SK-N-MC (cell line): Measurements from ENCODE around the gene MPPED2.

ENCODE experiments used
- EZH2 ChIP-seq: fragments of 200-600 bp; sonication (generic); IDR thresholded peaks from one replicate; pipeline ENCODE4 v1.6.1; 2017; ENCODE audit warnings: antibody characterized with exemption
- POLR2AphosphoS5 ChIP-seq: IDR thresholded peaks from 2 replicates; pipeline ENCODE4 v1.6.1; 2012; ENCODE audit warnings: mild to moderate bottlenecking, low read depth, low read length, borderline replicate concordance

GRCh38 chr11:30465623-30466022 lies 120.5 kb downstream of the MPPED2 start:
- TF ChIP-seq POLR2AphosphoS5 (no peak), EZH2 (no peak)
